ENCODE measurements around the gene ENDOD1. TPM values are rescaled to one million over a fixed set of nuclear protein-coding genes. Genes with fewer than 3 reads are reported as not detected.

The ENDOD1 gene
- total RNA-seq, 1 donor from 2014 or later, result 32.2 TPM

GRCh38 chr11:95163106-95163505 is 73.5 kb downstream of the ENDOD1 start:
- DNase-seq (no peak), ATAC-seq (no peak)
- intact Hi-C loops (cut with DNase I), result no loop called here
- Histone ChIP-seq H3K9me3 (no peaks in the 10 kb centered on the region), H3K4me3 (no peak overlapping the region), H3K27me3 (no peaks in the 10 kb centered on the region), H3K36me3 (peaks cover 5% of the 10 kb centered on the region), H3K27ac (no peak overlapping the region), H3K4me1 (no peaks in the 10 kb centered on the region)
- TF ChIP-seq CTCF (IDR thresholded peaks at IDR 0.05), result no peak

- no peaks in the 10 kb centered on the region for H3K27me3 ChIP-seq
- H3K4me1 ChIP-seq, result no peaks in the 10 kb centered on the region
- intact Hi-C loops (cut with DNase I), result no loop called here
- peaks cover 5% of the 10 kb centered on the region for H3K36me3 ChIP-seq
- no peak overlapping the region for H3K4me3 ChIP-seq
- no peak overlapping the region for H3K27ac ChIP-seq
- DNase-seq, result no peak
- no peak for TF ChIP-seq CTCF (IDR thresholded peaks at IDR 0.05)
- no peak for ATAC-seq
- no peaks in the 10 kb centered on the region for H3K9me3 ChIP-seq
Measured at GRCh38 chr11:95165638-95166037, 76.0 kb downstream of the ENDOD1 start.

GRCh38 chr11:95166781-95167180 is 77.1 kb downstream of the ENDOD1 start:
- intact Hi-C loops (cut with DNase I), result no loop called here
- H3K27me3 ChIP-seq, result no peaks in the 10 kb centered on the region
- H3K27ac ChIP-seq, result no peak overlapping the region
- no peak for TF ChIP-seq CTCF (IDR thresholded peaks at IDR 0.05)
- H3K36me3 ChIP-seq, result peaks cover 12% of the 10 kb centered on the region
- no peaks in the 10 kb centered on the region for H3K9me3 ChIP-seq
- DNase-seq (no peak), ATAC-seq (no peak)
- H3K4me3 ChIP-seq, result no peak overlapping the region
- no peaks in the 10 kb centered on the region for H3K4me1 ChIP-seq

- Histone ChIP-seq H3K36me3 (peaks cover 40% of the 10 kb centered on the region), H3K4me3 (no peak overlapping the region), H3K4me1 (no peaks in the 10 kb centered on the region), H3K9me3 (no peaks in the 10 kb centered on the region), H3K27me3 (no peaks in the 10 kb centered on the region), H3K27ac (no peak overlapping the region)
- ATAC-seq (no peak), DNase-seq (no peak)
- intact Hi-C loops (cut with DNase I), result no loop called here
- no peak for TF ChIP-seq CTCF (IDR thresholded peaks at IDR 0.05)
Measured at GRCh38 chr11:95170294-95170693, 80.6 kb downstream of the ENDOD1 start.

- H3K36me3 ChIP-seq, result peaks cover 76% of the 10 kb centered on the region
- H3K4me1 ChIP-seq, result no peaks in the 10 kb centered on the region
- no peak for ATAC-seq
- no peak overlapping the region for H3K27ac ChIP-seq
- no peaks in the 10 kb centered on the region for H3K9me3 ChIP-seq
- H3K4me3 ChIP-seq, result no peak overlapping the region
- intact Hi-C loops (cut with DNase I), result no loop called here
- no peaks in the 10 kb centered on the region for H3K27me3 ChIP-seq
- no peak for TF ChIP-seq CTCF (IDR thresholded peaks at IDR 0.05)
- no peak for DNase-seq
Measured at GRCh38 chr11:95175818-95176380, 86.3 kb downstream of the ENDOD1 start.

Other genes with a start within 250 kb of the ENDOD1 start
- 53.9 TPM for gene CWC15, start 116.3 kb upstream of the ENDOD1 start, total RNA-seq
- gene KDM4D, start 116.1 kb upstream of the ENDOD1 start, total RNA-seq, result 0.52 TPM
- gene KDM4E, start 64.6 kb upstream of the ENDOD1 start, total RNA-seq, result not detected
- gene KDM4F, start 40.4 kb upstream of the ENDOD1 start, total RNA-seq, result not detected
- 42.2 TPM for gene SRSF8, start 22.9 kb upstream of the ENDOD1 start, total RNA-seq
- gene SESN3, start 141.4 kb downstream of the ENDOD1 start, total RNA-seq, result 43.5 TPM

All from upper lobe of right lung (tissue), 1 donor.